NOMO-1 treated with DMSO at 0.1 percent for 48 hours (cell line): ENCODE data around the gene BRINP1.

ENCODE experiments used
- DNase-seq: peaks from one replicate; lab custom pipeline; 2025; ENCODE audit not compliant: unreplicated experiment; lab: John Stamatoyannopoulos, UW

Gene BRINP1

DNA sequence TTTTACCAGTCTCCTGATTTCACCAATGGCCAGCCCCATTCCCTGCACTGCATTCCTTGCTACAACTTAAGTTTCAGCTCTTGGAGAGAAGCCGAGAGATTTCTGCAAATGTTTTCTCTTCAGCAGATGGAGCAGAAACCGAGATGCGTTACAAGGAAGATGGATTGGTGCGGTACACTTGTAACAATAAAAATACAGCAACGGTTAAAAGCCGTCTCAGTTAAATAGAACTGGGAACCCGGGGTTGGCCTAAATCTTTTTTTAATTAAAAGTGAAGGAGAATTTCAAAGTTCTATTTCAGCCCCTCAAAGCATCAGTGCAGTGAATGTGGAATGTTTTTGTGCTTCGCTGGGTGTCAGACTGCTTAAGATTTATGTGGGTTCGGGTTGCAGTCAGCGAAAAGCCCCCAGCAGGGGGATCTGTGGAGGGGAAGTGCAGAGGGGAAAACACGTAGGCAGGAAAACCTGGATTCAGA, 19.8 kb downstream of the BRINP1 start:
- no peak for DNase-seq

DNA sequence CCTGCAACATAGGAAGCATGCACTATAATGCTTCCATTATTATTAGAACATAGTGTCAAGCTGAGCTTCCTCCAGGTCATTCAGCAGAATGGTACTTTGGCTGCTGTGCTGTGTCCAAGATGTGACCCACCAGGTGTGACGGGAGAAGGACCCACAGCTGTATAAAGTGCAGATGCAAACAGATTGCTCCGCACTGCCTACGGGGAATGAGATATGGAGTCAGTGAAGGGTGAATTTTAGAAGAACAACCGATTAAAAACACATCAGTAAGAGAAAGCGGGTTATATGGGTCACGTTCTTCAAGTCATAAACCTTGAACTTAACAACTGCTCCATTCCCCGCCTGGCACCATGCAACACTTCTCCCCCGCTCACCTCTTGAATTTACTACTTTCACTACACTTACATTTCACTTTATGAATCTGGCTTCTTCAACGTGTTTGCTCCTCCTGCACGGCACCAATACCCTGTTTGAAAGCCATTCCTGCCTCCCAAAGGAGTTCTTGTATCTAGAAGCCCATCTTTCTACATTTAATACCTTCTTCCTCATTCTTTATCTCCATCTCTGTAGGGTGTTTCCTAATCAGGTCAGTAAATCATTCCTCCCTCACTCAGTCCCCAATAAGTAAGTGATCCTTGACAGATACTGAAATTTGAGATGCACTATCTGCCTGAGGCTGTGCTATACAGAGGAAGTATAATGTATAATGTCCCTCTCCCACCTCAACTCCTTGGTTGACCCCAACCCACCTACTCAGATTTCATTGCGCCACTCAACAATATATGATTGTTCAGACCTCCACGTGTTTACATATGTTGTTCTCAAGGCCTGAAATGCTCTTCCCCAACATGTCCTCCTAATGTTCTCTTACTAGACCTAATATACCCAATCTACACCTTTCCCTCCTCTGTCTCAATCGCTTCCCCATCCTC, 25.9 kb downstream of the BRINP1 start:
- no peak for DNase-seq

GRCh38 chr9:119339056-119339455, 30.2 kb downstream of the BRINP1 start:
- DNase-seq: no peak

DNA sequence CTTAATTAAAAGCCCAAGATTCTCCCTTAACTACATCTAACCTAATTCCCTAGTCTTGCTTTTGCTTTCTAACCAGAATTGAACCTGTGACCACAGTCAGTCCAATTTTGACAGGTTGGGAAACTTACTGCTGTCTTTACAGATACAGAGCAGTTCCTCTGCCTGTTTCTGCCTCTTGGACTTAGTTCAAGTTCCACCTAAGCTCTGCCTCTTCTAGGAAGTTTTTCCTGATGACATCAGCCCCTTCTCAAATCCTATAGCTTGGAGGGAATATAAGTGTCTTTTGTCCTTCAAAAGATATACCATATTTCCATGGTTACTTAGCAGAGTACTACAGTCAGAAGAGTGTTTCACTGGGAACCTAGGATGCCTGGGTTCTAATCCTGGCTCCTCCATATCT, 31.7 kb downstream of the BRINP1 start:
- DNase-seq: no peak

DNA sequence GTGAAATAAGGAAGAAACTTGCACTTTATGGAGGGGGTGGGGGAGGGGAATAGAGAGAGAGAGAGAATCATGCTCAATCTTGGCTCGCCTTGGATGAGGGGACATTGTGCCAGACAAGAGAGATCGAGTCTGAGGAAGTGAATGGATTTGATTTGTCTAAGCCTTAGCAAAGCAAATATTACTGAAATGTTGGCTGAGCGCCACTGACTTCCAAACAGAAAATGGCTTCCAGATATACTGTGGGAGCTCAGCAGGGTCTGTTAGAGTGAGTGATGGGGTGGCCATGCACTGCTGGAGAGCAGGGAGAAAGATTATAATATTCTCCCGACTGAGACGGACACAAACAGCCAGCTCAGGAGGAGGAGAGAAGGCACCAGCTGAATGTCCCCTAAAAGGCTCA, 34.5 kb downstream of the BRINP1 start:
- DNase-seq: no peak

DNA sequence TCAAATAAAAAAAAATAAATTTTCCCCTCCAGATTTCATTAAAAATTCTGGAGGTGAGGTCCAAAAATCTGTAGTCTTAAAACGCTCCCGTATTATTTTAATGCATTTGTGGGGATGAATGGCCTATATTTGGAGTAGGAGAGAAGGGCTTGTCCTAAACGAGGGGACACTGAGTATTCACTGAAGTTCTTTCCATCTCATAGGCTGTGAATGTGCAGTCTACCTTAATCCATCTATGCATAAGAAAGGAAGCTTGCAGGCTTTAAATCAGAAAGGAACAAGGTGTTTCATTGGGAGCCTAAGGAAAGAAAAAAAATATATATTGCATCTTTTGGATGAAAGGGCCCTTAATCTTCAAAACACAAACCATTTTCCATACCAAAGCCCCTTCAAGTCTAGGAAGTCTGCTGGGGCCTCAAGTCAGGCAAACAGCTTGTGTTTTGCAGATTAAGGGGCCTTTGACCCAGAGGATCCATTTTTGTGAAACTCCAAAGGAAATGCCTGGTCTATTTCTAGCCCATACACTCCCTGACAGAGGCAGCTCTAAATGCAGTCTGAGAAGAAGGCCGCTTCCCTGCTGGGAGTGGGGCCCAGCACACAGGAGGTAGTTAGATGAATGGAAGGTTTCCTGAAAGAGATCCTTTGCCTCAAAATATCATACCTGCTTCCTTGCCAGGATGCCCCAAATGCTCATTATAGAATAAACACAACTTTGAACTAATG, 35.6 kb downstream of the BRINP1 start:
- DNase-seq: no peak

GRCh38 chr9:119332522-119332921, 36.7 kb downstream of the BRINP1 start:
- no peak for DNase-seq

GRCh38 chr9:119322184-119322583, 47.1 kb downstream of the BRINP1 start:
- DNase-seq: no peak

GRCh38 chr9:119318371-119318770, 50.9 kb downstream of the BRINP1 start:
- no peak for DNase-seq

GRCh38 chr9:119313846-119314245, 55.4 kb downstream of the BRINP1 start:
- no peak for DNase-seq

- DNase-seq: no peak
These were observed 58.5 kb downstream of the BRINP1 start for GRCh38 chr9:119310741-119311140.

DNA sequence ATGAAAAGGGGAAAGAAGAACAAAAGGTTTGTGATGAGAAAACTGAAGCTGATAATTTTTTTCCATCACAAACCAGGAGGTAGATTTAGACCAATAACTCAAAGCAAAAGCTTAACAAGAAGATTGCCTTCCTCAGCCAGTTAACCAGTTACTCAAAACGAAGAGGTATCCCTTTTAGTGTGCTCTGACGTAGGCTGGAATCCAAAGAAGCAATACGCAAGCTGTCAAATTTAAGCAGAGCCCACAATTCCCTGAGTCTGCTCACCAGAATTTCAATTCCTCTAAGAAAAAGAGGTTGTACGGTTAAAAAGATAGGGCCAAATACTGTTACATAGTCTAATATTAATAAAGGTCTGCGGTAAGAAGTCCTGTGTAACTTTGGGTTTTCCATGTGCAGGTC, 61.8 kb downstream of the BRINP1 start:
- no peak for DNase-seq

DNA sequence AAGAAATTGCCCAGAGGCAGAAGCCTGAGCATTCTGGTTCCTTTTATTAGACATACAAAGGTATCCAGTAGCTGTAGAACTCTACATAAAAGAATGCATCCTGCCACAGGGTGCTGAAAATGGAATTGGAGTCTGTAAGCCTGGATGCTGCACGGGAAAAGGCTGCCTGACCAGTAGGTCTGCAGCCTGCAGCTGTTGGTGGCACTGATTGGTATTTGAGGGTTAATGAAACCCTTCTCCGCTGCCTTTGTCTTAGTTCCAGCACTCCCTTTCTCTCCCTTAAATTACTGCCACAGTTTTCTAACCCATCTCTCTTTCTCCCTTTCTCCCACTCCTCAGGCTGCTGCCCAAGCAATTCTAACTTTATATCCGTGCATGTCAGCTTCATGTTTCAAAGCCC, 64.7 kb downstream of the BRINP1 start:
- no peak for DNase-seq

GRCh38 chr9:119302988-119303698, 66.1 kb downstream of the BRINP1 start:
- DNase-seq: no peak

DNA sequence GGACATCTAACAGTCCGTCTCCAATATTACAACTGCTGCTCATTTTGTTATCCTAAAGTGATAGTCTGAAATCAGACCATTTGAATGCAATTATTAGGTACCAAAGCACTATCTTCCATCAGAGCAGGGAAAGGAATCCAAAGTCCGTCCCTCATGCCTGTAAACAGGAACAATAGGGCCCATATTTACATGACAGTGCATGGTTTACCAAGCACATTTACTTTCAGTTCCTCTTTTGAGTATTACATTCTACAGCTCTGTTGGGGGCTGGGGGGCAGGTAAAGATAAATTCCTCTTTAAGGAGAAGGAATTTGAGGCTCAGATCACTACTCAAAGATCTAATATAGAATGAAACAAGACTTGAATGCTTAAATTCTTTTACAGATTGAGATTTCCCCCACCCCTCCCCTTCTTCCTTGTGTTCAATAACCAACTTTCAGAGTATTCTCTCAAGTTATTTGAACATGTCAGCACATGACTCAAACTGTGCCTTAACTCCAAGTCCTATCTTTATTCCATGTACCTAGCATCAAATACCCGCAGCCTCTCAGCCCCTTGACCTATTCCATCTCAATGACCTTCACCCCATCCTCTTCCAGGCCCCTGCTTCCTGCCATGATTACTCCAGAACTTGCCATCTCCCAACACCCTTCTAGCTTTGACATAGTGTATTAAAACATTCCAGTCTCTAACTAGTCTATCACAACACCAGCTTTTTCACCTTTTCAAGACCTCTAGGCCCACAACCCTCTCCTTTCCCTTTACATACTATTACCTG, 71.0 kb downstream of the BRINP1 start:
- peak; percentile 33 for DNase-seq

GRCh38 chr9:119291554-119291953, 77.7 kb downstream of the BRINP1 start:
- no peak for DNase-seq

GRCh38 chr9:119289740-119290433, 79.3 kb downstream of the BRINP1 start:
- peak; percentile 53 for DNase-seq

DNA sequence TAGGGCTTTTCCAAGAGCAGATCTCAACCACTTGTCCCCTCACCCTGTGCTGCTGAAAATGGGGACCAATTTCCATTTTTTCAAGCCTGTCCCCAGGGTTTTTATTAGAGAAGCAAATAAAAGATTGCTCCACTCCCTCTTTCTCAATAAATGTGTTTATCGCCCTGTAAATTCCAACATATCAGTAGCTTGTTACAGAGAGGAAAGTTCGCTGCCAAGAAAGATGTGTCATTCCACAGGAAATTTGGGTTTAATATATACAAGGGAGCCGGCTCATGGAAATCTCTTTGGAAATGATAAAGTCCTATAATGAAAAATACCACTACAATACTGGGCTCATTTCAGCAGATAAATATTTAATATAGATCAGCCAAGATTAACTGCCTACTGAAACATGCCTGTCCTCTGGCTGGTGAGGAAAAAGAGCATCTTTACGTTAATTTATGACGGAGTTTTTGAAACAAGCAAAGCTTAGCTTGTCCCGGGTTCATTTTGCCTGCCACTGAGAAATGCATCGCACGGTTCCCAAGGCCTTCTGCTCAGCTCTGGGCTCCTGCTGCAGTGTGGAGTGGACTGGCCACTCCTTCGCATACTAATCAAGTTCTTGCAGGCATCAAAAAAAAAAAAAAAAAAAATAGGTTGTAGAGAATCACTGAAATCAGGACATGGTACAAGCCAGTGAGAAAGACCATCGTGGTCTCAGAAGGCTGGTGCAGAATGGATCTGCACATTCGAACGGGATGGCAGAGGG, 84.5 kb downstream of the BRINP1 start:
- no peak for DNase-seq

GRCh38 chr9:119284118-119284517, 85.1 kb downstream of the BRINP1 start:
- no peak for DNase-seq
